B cell (primary cell): ENCODE measurements around the gene GTF3C4. TPM values are rescaled to one million over a fixed set of nuclear protein-coding genes. Genes with fewer than 3 reads are reported as not detected.

Source experiments
- ATAC-seq: fragments of 200-7000 bp; cut with Tn5 transposase; one replicate; pipeline ENCODE4 v1.10.0; 2021; ENCODE audit warnings: low read depth, mild to moderate bottlenecking, moderate number of reproducible peaks, moderate library complexity
- CTCF ChIA-PET: fragments of 350-600 bp; sonication (Branson Sonifier 250); formaldehyde crosslinking; loops from one replicate; lab custom pipeline; 2021; ENCODE audit warnings: antibody characterized with exemption, inconsistent platforms; lab: Charles Lee
- POLR2A ChIA-PET: fragments of 350-600 bp; sonication (Branson Sonifier 250); formaldehyde crosslinking; loops from one replicate; lab custom pipeline; 2021; ENCODE audit warnings: antibody characterized with exemption; lab: Charles Lee
- DNase-seq: peaks from one replicate; pipeline ENCODE4 v3.0.0; 2013
- H2AFZ ChIP-seq: 2 replicates; pipeline ENCODE4 v1.6.1; 2012; ENCODE audit warnings: mild to moderate bottlenecking, low read depth, low read length; ENCODE audit not compliant: insufficient read depth, poor library complexity, severe bottlenecking
- H3K27ac ChIP-seq, 2 donors: 1 replicate in 1 of 2; 2 replicates in 1 of 2; pipeline ENCODE4 v1.5.1; 2012 to 2013; ENCODE audit warnings: low read length in 2 of 2, mild to moderate bottlenecking in 2 of 2, moderate library complexity in 1 of 2
- H3K27me3 ChIP-seq, 4 experiments: fragments of 200-600 bp in 1 of 4; sonication (generic) in 1 of 4; replicated peaks in 1 of 4; 1 replicate in 2 of 4; 2 replicates in 2 of 4; pipeline versions ENCODE4 v1.6.1 to v1.7.0; 2013 to 2016; ENCODE audit warnings: low read length in 3 of 4, mild to moderate bottlenecking in 2 of 4, mixed read lengths in 1 of 4, moderate library complexity in 1 of 4; ENCODE audit not compliant: insufficient read depth in 4 of 4, control insufficient read depth in 3 of 4; ENCODE audit errors: control extremely low read depth in 1 of 4
- H3K36me3 ChIP-seq, 2 experiments: replicated peaks in 1 of 2; 1 replicate in 1 of 2; 2 replicates in 1 of 2; pipeline versions ENCODE4 v1.6.1 to v1.7.1; 2013; ENCODE audit warnings: low read length in 1 of 2; ENCODE audit not compliant: insufficient read depth in 2 of 2, control insufficient read depth in 1 of 2; ENCODE audit errors: control extremely low read depth in 1 of 2, extremely low read depth in 1 of 2
- H3K4me1 ChIP-seq, 2 donors: fragments of 200-600 bp in 1 of 2; sonication (generic) in 1 of 2; 1 replicate in 1 of 2; 2 replicates in 1 of 2; pipeline versions ENCODE4 v1.5.1 to v1.6.1; 2013 to 2017; ENCODE audit warnings: low read length in 2 of 2; ENCODE audit not compliant: control insufficient read depth in 2 of 2, insufficient read depth in 2 of 2
- H3K4me2 ChIP-seq: replicated peaks from 2 replicates; pipeline ENCODE3; 2012; ENCODE audit warnings: mild to moderate bottlenecking, low read depth, low read length; ENCODE audit not compliant: poor library complexity, severe bottlenecking
- H3K4me3 ChIP-seq, 5 experiments: fragments of 200-600 bp in 1 of 5; sonication (generic) in 1 of 5; 1 replicate in 3 of 5; 2 replicates in 2 of 5; pipeline versions ENCODE4 v1.5.1 to v1.7.0; 2011 to 2016; ENCODE audit warnings: low read length in 4 of 5, mild to moderate bottlenecking in 4 of 5, low read depth in 2 of 5, control low read depth in 1 of 5, moderate library complexity in 1 of 5; ENCODE audit not compliant: insufficient read depth in 1 of 5; ENCODE audit errors: control extremely low read depth in 1 of 5, extremely low read depth in 1 of 5
- H3K79me2 ChIP-seq: fragments of 200-600 bp; sonication (generic); one replicate; pipeline ENCODE4 v1.6.0; 2016; ENCODE audit warnings: low read length; ENCODE audit not compliant: control insufficient read depth, insufficient read depth
- H3K9ac ChIP-seq: fragments of 200-600 bp; sonication (generic); 2 replicates; pipeline ENCODE4 v1.6.1; 2017; ENCODE audit warnings: mild to moderate bottlenecking, low read length, moderate library complexity
- H3K9me3 ChIP-seq, 3 donors: one replicate each; pipeline versions ENCODE4 v1.6.1 to v1.7.1; 2013; ENCODE audit warnings: low read length in 2 of 3; ENCODE audit not compliant: control insufficient read depth in 2 of 3, insufficient read depth in 1 of 3; ENCODE audit errors: control extremely low read depth in 1 of 3
- H4K20me1 ChIP-seq: 2 replicates; pipeline ENCODE4 v1.6.0; 2012; ENCODE audit warnings: mild to moderate bottlenecking, low read length; ENCODE audit not compliant: insufficient read depth, control insufficient read depth, poor library complexity, severe bottlenecking
- H3K27ac Mint-ChIP-seq: one replicate; pipeline ENCODE4 v1.8.0; 2021; ENCODE audit warnings: mixed read lengths
- H3K27me3 Mint-ChIP-seq: one replicate; pipeline ENCODE4 v1.8.0; 2021; ENCODE audit warnings: mixed read lengths
- H3K4me1 Mint-ChIP-seq: one replicate; pipeline ENCODE4 v1.8.0; 2021; ENCODE audit warnings: mixed read lengths
- H3K4me3 Mint-ChIP-seq: one replicate; pipeline ENCODE4 v1.8.0; 2021; ENCODE audit warnings: mixed read lengths
- H3K9me3 Mint-ChIP-seq: one replicate; pipeline ENCODE4 v1.8.0; 2022; ENCODE audit warnings: mixed read lengths; ENCODE audit not compliant: insufficient read depth
- EZH2 ChIP-seq: IDR thresholded peaks from 2 replicates; pipeline ENCODE4 v1.6.1; 2012; ENCODE audit warnings: borderline replicate concordance, low read depth, mild to moderate bottlenecking, moderate library complexity, low read length; ENCODE audit not compliant: insufficient read depth, poor library complexity, severe bottlenecking
- WGBS: methylation state at CpG from one replicate; pipeline ENCODE4 v1.1.5; 2013; ENCODE audit warnings: missing lambda C conversion rate; ENCODE audit not compliant: insufficient coverage; 5-methylcytosine and 5-hydroxymethylcytosine counted together
- intact Hi-C: fragments of 100-400 bp; cut with micrococcal nuclease; formaldehyde crosslinking; loops from one replicate; pipeline ENCODE4 v1.10.0; 2022
- polyA plus RNA-seq: library from polyadenylated mRNA; depleted of rRNA; stranded (reverse); fragments of >200 nt; gene quantifications from 2 replicates; pipeline ENCODE4 v1.2.3, GENCODE V29; 2012
- total RNA-seq, 2 donors: library from RNA; stranded (reverse); fragments of 120-200 nt in 1 of 2; gene quantifications; 1 replicate in 1 of 2; 2 replicates in 1 of 2; pipeline versions ENCODE4 v1.2.3 to v1.2.4, GENCODE V29; 2013 to 2022
- TF ChIP-seq, protein P1 (sequence below): fragments of 200-600 bp; IDR thresholded peaks from one replicate; pipeline ENCODE4 v1.8.0; 2022; ENCODE audit warnings: antibody characterized with exemption, mild to moderate bottlenecking

GTF3C4 gene
- total and polyA plus RNA-seq, 2 donors (not counting 1 experiment from before 2014, with no cell fraction given): 1.5 to 17.0 TPM

DNA sequence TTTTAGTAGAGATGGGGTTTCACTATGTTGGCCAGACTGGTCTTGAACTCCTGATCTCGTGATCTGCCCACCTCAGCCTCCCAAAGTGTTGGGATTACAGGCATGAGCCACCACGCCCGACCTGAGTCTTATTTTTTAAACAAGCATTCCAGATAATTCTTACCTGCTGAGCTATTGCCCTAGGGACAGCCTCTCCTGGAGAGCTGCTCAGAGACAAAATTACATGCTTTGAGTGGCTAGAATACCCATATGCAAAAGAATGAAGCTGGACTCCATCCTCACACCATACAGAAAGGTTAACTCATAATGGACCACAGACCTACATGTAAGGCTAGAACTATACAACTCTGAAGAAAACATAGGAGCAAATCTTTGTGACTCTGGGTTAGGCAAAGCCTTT is 41.6 kb downstream of the GTF3C4 start:
- Histone ChIP-seq H3K79me2 (no peaks in the 10 kb centered on the region), H3K9ac (no peak overlapping the region), H4K20me1 (no peaks in the 10 kb centered on the region), H3K36me3 (no peaks in the 10 kb centered on the region), H3K4me3 (no peak overlapping the region), H3K4me2 (no peak overlapping the region), H3K9me3 (no peaks in the 10 kb centered on the region), H3K27ac (no peak overlapping the region), H2AFZ (no peak overlapping the region), H3K27me3 (no peaks in the 10 kb centered on the region), H3K4me1 (no peaks in the 10 kb centered on the region)
- Mint-ChIP-seq H3K27ac (no peak overlapping the region), H3K4me1 (no peaks in the 10 kb centered on the region), H3K4me3 (no peak overlapping the region), H3K9me3 (no peaks in the 10 kb centered on the region), H3K27me3 (peaks cover 14% of the 10 kb centered on the region)
- DNase-seq: no peak
- ChIA-PET POLR2A (no interaction called here), CTCF (no interaction called here)
- ATAC-seq: no peak
- WGBS: 94% methylated on average over 3 of the region's 3 CpGs
- intact Hi-C loops: no loop called here
- no peak for TF ChIP-seq EZH2
- TF ChIP-seq, protein P1, sequence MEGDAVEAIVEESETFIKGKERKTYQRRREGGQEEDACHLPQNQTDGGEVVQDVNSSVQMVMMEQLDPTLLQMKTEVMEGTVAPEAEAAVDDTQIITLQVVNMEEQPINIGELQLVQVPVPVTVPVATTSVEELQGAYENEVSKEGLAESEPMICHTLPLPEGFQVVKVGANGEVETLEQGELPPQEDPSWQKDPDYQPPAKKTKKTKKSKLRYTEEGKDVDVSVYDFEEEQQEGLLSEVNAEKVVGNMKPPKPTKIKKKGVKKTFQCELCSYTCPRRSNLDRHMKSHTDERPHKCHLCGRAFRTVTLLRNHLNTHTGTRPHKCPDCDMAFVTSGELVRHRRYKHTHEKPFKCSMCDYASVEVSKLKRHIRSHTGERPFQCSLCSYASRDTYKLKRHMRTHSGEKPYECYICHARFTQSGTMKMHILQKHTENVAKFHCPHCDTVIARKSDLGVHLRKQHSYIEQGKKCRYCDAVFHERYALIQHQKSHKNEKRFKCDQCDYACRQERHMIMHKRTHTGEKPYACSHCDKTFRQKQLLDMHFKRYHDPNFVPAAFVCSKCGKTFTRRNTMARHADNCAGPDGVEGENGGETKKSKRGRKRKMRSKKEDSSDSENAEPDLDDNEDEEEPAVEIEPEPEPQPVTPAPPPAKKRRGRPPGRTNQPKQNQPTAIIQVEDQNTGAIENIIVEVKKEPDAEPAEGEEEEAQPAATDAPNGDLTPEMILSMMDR: no peak

DNA sequence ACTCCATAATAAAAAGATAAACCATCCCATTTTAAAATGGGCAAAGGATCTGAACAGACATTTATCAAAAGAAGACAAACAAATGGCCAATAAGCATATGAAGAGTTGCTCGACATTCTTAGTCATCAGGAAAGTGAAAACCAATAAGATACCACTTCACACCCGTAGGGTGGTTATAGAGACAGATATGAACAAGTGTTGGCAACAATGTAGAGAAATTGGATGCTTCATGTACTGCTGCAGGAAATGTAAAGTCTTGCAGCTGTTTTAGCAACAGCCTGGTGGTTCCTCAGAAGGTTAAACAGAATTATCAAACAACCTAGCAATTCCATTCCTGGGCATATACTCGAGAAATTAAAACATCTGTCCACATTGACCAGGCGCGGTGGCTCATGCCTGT is 42.5 kb downstream of the GTF3C4 start:
- no peak overlapping the region for H3K27ac Mint-ChIP-seq
- Histone ChIP-seq H3K4me1 (no peaks in the 10 kb centered on the region), H4K20me1 (no peaks in the 10 kb centered on the region), H3K4me3 (no peak overlapping the region), H3K9ac (no peak overlapping the region), H3K27ac (no peak overlapping the region), H2AFZ (no peak overlapping the region), H3K9me3 (no peaks in the 10 kb centered on the region), H3K27me3 (no peaks in the 10 kb centered on the region), H3K79me2 (no peaks in the 10 kb centered on the region), H3K4me2 (no peak overlapping the region), H3K36me3 (no peaks in the 10 kb centered on the region)
- ChIA-PET POLR2A (no interaction called here), CTCF (interaction anchor here (0.6 kb wide), 1 partner anchor 1387 kb away, joined by 3 read pairs; no protein-coding TSS in a partner anchor)
- no peaks in the 10 kb centered on the region for H3K9me3 Mint-ChIP-seq
- H3K4me1 Mint-ChIP-seq: no peaks in the 10 kb centered on the region
- intact Hi-C loops: no loop called here
- no peak overlapping the region for H3K4me3 Mint-ChIP-seq
- peaks cover 19% of the 10 kb centered on the region for H3K27me3 Mint-ChIP-seq
- TF ChIP-seq, protein P1: no peak
- TF ChIP-seq EZH2: no peak
- 88% methylated on average over 3 of the region's 5 CpGs for whole genome bisulfite sequencing
- no peak for DNase-seq
- ATAC-seq: no peak
